Subcutaneous adipose tissue (tissue), 4 donors: ENCODE measurements around the gene FAM219A. TPM values are rescaled to one million over a fixed set of nuclear protein-coding genes. Genes with fewer than 3 reads are reported as not detected.

Experiments used
- CTCF ChIP-seq: fragments of 450-650 bp; IDR thresholded peaks from one replicate; pipeline ENCODE4 v1.5.1; 2016; ENCODE audit warnings: low read depth, mild to moderate bottlenecking, control low read depth, antibody characterized with exemption, moderate library complexity
- total RNA-seq, 4 donors: library from RNA; depleted of rRNA; stranded (reverse); fragments of >200 nt; gene quantifications; one replicate each; pipeline ENCODE4 v1.1.0, GENCODE V29; 2016

FAM219A gene
- total RNA-seq, 4 donors from 2014 or later = 5.1 to 13.9 (median 7.9) TPM

- TF ChIP-seq CTCF = no peak
Measured at GRCh38 chr9:34502471-34502870, 44.1 kb upstream of the FAM219A start.

GRCh38 chr9:34501889-34502425 lies 43.6 kb upstream of the FAM219A start:
- no peak for TF ChIP-seq CTCF

GRCh38 chr9:34501372-34501771 lies 43.0 kb upstream of the FAM219A start:
- TF ChIP-seq CTCF = no peak

- TF ChIP-seq CTCF = no peak
Measured at GRCh38 chr9:34500623-34501267, 42.4 kb upstream of the FAM219A start.

GRCh38 chr9:34499076-34499475 lies 40.7 kb upstream of the FAM219A start:
- TF ChIP-seq CTCF = no peak

- no peak for TF ChIP-seq CTCF
Measured at GRCh38 chr9:34498553-34498952, 40.2 kb upstream of the FAM219A start.

GRCh38 chr9:34496149-34496712 lies 37.9 kb upstream of the FAM219A start:
- TF ChIP-seq CTCF = no peak
